H9 (cell line): Measurements from ENCODE around the gene FHIT. TPM values are rescaled to one million over a fixed set of nuclear protein-coding genes. Genes with fewer than 3 reads are reported as not detected.

Source experiments
- DNase-seq: peaks from one replicate; pipeline ENCODE4 v3.0.0-alpha.2; 2017
- H2AFZ ChIP-seq: one replicate; pipeline ENCODE4 v1.6.1; 2013; ENCODE audit warnings: mild to moderate bottlenecking, low read length, control low read depth, moderate library complexity
- H2AK5ac ChIP-seq: 2 replicates; pipeline ENCODE4 v1.6.1; 2013; ENCODE audit warnings: low read length, control low read depth, mixed read lengths; ENCODE audit not compliant: insufficient read length
- H2BK120ac ChIP-seq: one replicate; pipeline ENCODE4 v1.6.1; 2013; ENCODE audit warnings: low read depth, mild to moderate bottlenecking, low read length, control low read depth, inconsistent platforms; ENCODE audit not compliant: poor library complexity, severe bottlenecking
- H2BK12ac ChIP-seq: 2 replicates; pipeline ENCODE4 v1.6.1; 2013; ENCODE audit warnings: low read length, control low read depth, mixed read lengths, low read depth; ENCODE audit not compliant: insufficient read length
- H2BK15ac ChIP-seq: 2 replicates; pipeline ENCODE4 v1.6.1; 2013; ENCODE audit warnings: low read depth, low read length, control low read depth
- H2BK20ac ChIP-seq: one replicate; pipeline ENCODE4 v1.6.1; 2013; ENCODE audit warnings: low read depth, mild to moderate bottlenecking, low read length, control low read depth, inconsistent platforms; ENCODE audit not compliant: poor library complexity, severe bottlenecking
- H2BK5ac ChIP-seq: 2 replicates; pipeline ENCODE4 v1.6.1; 2013; ENCODE audit warnings: low read length, control low read depth, mixed read lengths; ENCODE audit not compliant: insufficient read length
- H3K14ac ChIP-seq: 2 replicates; pipeline ENCODE4 v1.6.1; 2013; ENCODE audit warnings: low read length, control low read depth; ENCODE audit not compliant: insufficient read depth
- H3K18ac ChIP-seq: 2 replicates; pipeline ENCODE4 v1.6.1; 2013; ENCODE audit warnings: low read depth, mild to moderate bottlenecking, mixed read lengths, low read length, control low read depth; ENCODE audit not compliant: insufficient read length
- H3K23ac ChIP-seq: 2 replicates; pipeline ENCODE4 v1.6.1; 2013; ENCODE audit warnings: low read length, control low read depth, mixed read lengths, low read depth; ENCODE audit not compliant: insufficient read length
- H3K23me2 ChIP-seq: 2 replicates; pipeline ENCODE4 v1.6.1; 2013; ENCODE audit warnings: low read depth, mild to moderate bottlenecking, mixed read lengths, low read length, control low read depth; ENCODE audit not compliant: insufficient read length, poor library complexity, severe bottlenecking
- H3K27ac ChIP-seq: 2 replicates; pipeline ENCODE4 v1.5.1; 2013; ENCODE audit warnings: low read length, control low read depth, mixed read lengths, low read depth; ENCODE audit not compliant: insufficient read length
- H3K27me3 ChIP-seq: 2 replicates; pipeline ENCODE4 v1.6.1; 2013; ENCODE audit warnings: low read length, control low read depth, inconsistent platforms; ENCODE audit not compliant: insufficient read depth
- H3K4ac ChIP-seq: 2 replicates; pipeline ENCODE4 v1.6.1; 2013; ENCODE audit warnings: low read depth, mild to moderate bottlenecking, control low read depth, inconsistent platforms, low read length, moderate library complexity
- H3K4me1 ChIP-seq: 2 replicates; pipeline ENCODE4 v1.6.1; 2013; ENCODE audit warnings: low read length, control low read depth, inconsistent platforms; ENCODE audit not compliant: insufficient read depth
- H3K4me2 ChIP-seq: 2 replicates; pipeline ENCODE4 v1.6.1; 2013; ENCODE audit warnings: low read length, control low read depth, mixed read lengths; ENCODE audit not compliant: insufficient read length, insufficient read depth
- H3K56ac ChIP-seq: 2 replicates; pipeline ENCODE4 v1.6.1; 2013; ENCODE audit warnings: low read depth, mild to moderate bottlenecking, mixed read lengths, low read length, control low read depth; ENCODE audit not compliant: insufficient read length
- H3K79me1 ChIP-seq: 2 replicates; pipeline ENCODE4 v1.6.1; 2013; ENCODE audit warnings: low read depth, mild to moderate bottlenecking, moderate library complexity, low read length, control low read depth, inconsistent platforms; ENCODE audit not compliant: insufficient read depth, poor library complexity, severe bottlenecking
- H3K79me2 ChIP-seq: 2 replicates; pipeline ENCODE4 v1.6.1; 2013; ENCODE audit warnings: low read length, control low read depth, inconsistent platforms; ENCODE audit not compliant: insufficient read depth
- H3K9ac ChIP-seq: 2 replicates; pipeline ENCODE4 v1.6.1; 2013; ENCODE audit warnings: low read length, control low read depth, mixed read lengths; ENCODE audit not compliant: insufficient read length; ENCODE audit errors: extremely low read depth
- H3K9me3 ChIP-seq: one replicate; pipeline ENCODE4 v1.6.1; 2013; ENCODE audit warnings: low read depth, low read length, inconsistent platforms; ENCODE audit not compliant: control insufficient read depth
- H3T11ph ChIP-seq: one replicate; pipeline ENCODE4 v1.6.1; 2013; ENCODE audit warnings: mild to moderate bottlenecking, low read length, control low read depth, inconsistent platforms
- H4K20me1 ChIP-seq: one replicate; pipeline ENCODE4 v1.6.1; 2013; ENCODE audit not compliant: control insufficient read depth, insufficient read length, insufficient read depth
- H4K5ac ChIP-seq: 2 replicates; pipeline ENCODE4 v1.6.1; 2013; ENCODE audit warnings: low read depth, mild to moderate bottlenecking, mixed read lengths, low read length, control low read depth; ENCODE audit not compliant: insufficient read length
- H4K8ac ChIP-seq: replicated peaks from 2 replicates; pipeline ENCODE4 v1.6.1; 2013; ENCODE audit warnings: low read length, control low read depth, mixed read lengths, low read depth; ENCODE audit not compliant: insufficient read length
- H4K91ac ChIP-seq: 2 replicates; pipeline ENCODE4 v1.6.1; 2013; ENCODE audit warnings: low read depth, mild to moderate bottlenecking, moderate library complexity, mixed read lengths, low read length, control low read depth; ENCODE audit not compliant: insufficient read length
- H3K27ac Mint-ChIP-seq, 3 experiments: 2 replicates in 2 of 3; 3 replicates in 1 of 3; pipeline ENCODE4 v1.8.0; 2020 to 2021; ENCODE audit warnings: mixed read lengths in 3 of 3, mild to moderate bottlenecking in 1 of 3, moderate library complexity in 1 of 3
- H3K27me3 Mint-ChIP-seq: 2 replicates; pipeline ENCODE4 v1.8.0; 2021; ENCODE audit warnings: low read depth, mild to moderate bottlenecking, moderate library complexity, mixed read lengths
- H3K36me3 Mint-ChIP-seq, 3 experiments: 2 replicates in 2 of 3; 3 replicates in 1 of 3; pipeline ENCODE4 v1.8.0; 2020 to 2021; ENCODE audit warnings: low read depth in 3 of 3, mixed read lengths in 3 of 3; ENCODE audit not compliant: insufficient read depth in 1 of 3
- H3K4me1 Mint-ChIP-seq, 2 experiments: 2 replicates each; pipeline ENCODE4 v1.8.0; 2020; ENCODE audit warnings: mixed read lengths in 2 of 2
- H3K4me3 Mint-ChIP-seq, 2 experiments: 2 replicates in 1 of 2; 3 replicates in 1 of 2; pipeline ENCODE4 v1.8.0; 2020 to 2021; ENCODE audit warnings: mild to moderate bottlenecking in 2 of 2, mixed read lengths in 2 of 2, moderate library complexity in 1 of 2
- H3K9me3 Mint-ChIP-seq, 2 experiments: 2 replicates in 1 of 2; 3 replicates in 1 of 2; pipeline ENCODE4 v1.8.0; 2020; ENCODE audit warnings: mild to moderate bottlenecking in 2 of 2, mixed read lengths in 2 of 2, moderate library complexity in 1 of 2
- CTCF ChIP-seq: fragments of 200-600 bp; sonication (generic); conservative IDR thresholded peaks from 3 replicates; pipeline ENCODE4 v1.8.0; 2021; ENCODE audit warnings: antibody characterized with exemption, mild to moderate bottlenecking
- WGBS: extraction: QIAGEN DNeasy Blood & Tissue Kit; methylation state at CpG from one replicate; pipeline ENCODE4 v1.1.7; 2013; ENCODE audit warnings: missing lambda C conversion rate, low lambda C conversion rate, mixed read lengths; ENCODE audit not compliant: insufficient read length; ENCODE audit errors: extremely low coverage; 5-methylcytosine and 5-hydroxymethylcytosine counted together
- total RNA-seq: library from RNA; stranded (reverse); gene quantifications from 2 replicates; pipeline ENCODE4 v1.2.1, GENCODE V29; 2021

FHIT gene
- total RNA-seq, 1 experiment from 2014 or later, result 3.0 TPM

GRCh38 chr3:59788133-59788532 lies 1463.1 kb downstream of the FHIT start:
- Histone ChIP-seq H2AK5ac (no peak overlapping the region), H3K27me3 (no peaks in the 10 kb centered on the region), H3K14ac (no peak overlapping the region), H3K27ac (no peak overlapping the region), H3K9me3 (no peaks in the 10 kb centered on the region), H4K91ac (no peak overlapping the region), H2BK5ac (no peak overlapping the region), H2BK20ac (no peak overlapping the region), H4K20me1 (no peaks in the 10 kb centered on the region), H3K56ac (no peak overlapping the region), H3K18ac (no peak overlapping the region), H3K4me2 (no peak overlapping the region), H2BK15ac (no peak overlapping the region), H3K4me1 (peaks cover 3% of the 10 kb centered on the region; the same call in 1 of the 2 replicates), H2BK12ac (no peak overlapping the region), H3T11ph (no peak overlapping the region), H3K4ac (no peak overlapping the region), H2AFZ (no peak overlapping the region), H3K79me2 (no peaks in the 10 kb centered on the region), H3K23ac (no peak overlapping the region), H4K5ac (no peak overlapping the region), H4K8ac (no peak overlapping the region), H3K23me2 (no peaks in the 10 kb centered on the region), H2BK120ac (no peak overlapping the region), H3K79me1 (no peaks in the 10 kb centered on the region), H3K9ac (no peak overlapping the region)
- peaks cover 0 to 3% (median 0%) of the 10 kb centered on the region in 3 experiments; a peak in 2 of 7 replicates for H3K36me3 Mint-ChIP-seq
- no peak overlapping the region for H3K4me3 Mint-ChIP-seq
- TF ChIP-seq CTCF, result no peak
- peaks cover 0 to 3% of the 10 kb centered on the region in 2 experiments; a peak in 2 of 5 replicates for H3K9me3 Mint-ChIP-seq
- H3K27me3 Mint-ChIP-seq, result no peaks in the 10 kb centered on the region
- peaks cover 12 to 13% of the 10 kb centered on the region in 2 experiments for H3K4me1 Mint-ChIP-seq
- no peak for DNase-seq
- no CpG with 5 or more reads among the region's 3 CpGs for WGBS
- H3K27ac Mint-ChIP-seq, result 0 out of 7 replicates have a peak overlapping the region, but pooled peaks of 1 of the 3 experiments have one; percentile 41
